NCI-H2029 treated with DMSO at 0.1 percent for 48 hours (cell line): ENCODE data around the gene SLC39A10.
"Not testable (repeated sequence)": the region's sequence is repeated elsewhere in the genome, so short reads cannot be mapped to it uniquely, and the experiment has no call there.

Source experiments
- DNase-seq: peaks from one replicate; lab custom pipeline; 2025; lab: John Stamatoyannopoulos, UW

The SLC39A10 gene

GRCh38 chr2:195646424-195646823 lies 10.6 kb upstream of the SLC39A10 start:
- DNase-seq, result no peak

GRCh38 chr2:195647302-195647701 lies 9.7 kb upstream of the SLC39A10 start:
- DNase-seq, result no peak

DNA sequence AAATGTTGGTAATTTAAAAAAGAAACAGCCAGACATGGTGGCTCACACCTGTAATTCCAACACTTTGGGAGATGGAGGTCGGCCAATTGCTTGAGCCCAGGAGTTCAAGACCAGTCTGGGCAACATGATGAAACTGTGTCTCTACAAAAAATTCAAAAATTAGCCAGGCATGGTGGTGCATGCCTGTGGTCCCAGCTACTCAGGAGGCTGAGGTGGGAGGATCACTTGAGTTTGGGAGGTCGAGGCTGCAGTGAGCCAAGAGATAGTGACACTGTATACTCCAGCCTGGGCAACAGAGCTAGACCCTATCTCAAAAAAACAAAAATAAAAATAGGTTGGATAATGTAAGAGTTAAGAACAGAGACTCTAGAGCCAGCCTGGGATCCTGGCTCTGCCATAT lies 8.7 kb upstream of the SLC39A10 start:
- not testable (repeated sequence) for DNase-seq

DNA sequence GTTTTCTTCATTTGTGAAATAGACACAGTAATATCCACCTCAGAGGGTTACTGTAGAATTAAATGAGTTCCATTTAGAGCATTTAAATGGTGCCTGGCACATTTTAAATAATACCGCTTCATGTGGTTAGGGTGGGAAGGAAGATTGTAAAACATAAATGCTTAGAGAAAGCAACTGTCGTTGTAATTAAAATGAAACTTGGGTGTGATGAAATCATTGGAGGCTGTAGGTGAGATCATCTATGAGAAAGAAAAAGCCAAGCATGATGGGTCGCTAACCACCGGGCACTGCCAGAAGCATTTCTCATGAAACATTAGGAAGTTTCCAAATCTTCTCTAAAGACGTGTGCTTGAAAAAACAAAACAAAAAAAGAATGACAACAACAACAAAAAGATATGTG lies 8.2 kb upstream of the SLC39A10 start:
- DNase-seq, result no peak

GRCh38 chr2:195649629-195650190 lies 7.3 kb upstream of the SLC39A10 start:
- DNase-seq, result no peak

DNA sequence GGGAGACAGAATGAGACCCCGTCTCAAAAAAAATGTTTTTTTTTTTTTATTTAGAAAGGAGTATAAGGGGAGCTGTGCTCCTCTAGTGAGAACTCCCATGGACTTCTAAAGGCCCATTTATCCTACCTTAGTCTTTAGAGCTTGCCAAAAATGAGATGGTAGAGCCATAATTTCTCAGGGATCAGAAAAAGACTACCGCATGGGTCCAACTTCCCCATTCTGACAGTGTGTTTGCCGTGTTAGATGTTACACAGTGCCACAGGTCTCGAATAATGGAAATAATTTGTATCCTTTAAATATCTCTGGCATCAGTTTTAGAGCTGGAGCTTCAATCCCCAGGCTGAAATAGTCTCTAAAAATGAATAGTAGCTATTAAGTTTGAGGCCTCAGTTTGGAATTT lies 6.0 kb upstream of the SLC39A10 start:
- DNase-seq, result no peak

GRCh38 chr2:195652911-195653310 lies 4.1 kb upstream of the SLC39A10 start:
- DNase-seq, result no peak

- no peak for DNase-seq
Observed at GRCh38 chr2:195656161-195656858, 716 bp upstream of the SLC39A10 start.

GRCh38 chr2:195657634-195658540 lies 861 bp downstream of the SLC39A10 start:
- DNase-seq, result no peak

- DNase-seq, result no peak
Observed at GRCh38 chr2:195658541-195658890, 1.5 kb downstream of the SLC39A10 start.

DNA sequence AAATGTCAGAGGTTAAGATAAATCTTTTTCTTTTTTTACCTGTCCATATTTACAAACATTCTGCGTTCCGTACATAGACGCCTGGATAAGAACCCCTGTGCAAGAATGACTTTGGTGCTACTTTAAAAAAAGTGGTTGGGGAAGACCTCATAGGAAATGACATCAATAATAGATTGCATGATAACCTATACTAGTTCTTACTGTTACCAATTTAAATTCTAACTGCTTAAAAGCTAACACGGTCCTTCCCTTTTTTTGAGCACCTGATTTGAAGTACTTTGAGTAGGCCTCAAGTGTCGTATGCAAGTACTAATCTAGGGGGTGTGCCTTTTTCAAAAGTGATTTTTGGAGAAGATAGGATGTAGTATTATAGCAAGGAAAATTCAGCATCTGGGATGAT lies 2.1 kb downstream of the SLC39A10 start:
- DNase-seq, result no peak

GRCh38 chr2:195659982-195660890 lies 3.2 kb downstream of the SLC39A10 start:
- peak; percentile 21 for DNase-seq

DNA sequence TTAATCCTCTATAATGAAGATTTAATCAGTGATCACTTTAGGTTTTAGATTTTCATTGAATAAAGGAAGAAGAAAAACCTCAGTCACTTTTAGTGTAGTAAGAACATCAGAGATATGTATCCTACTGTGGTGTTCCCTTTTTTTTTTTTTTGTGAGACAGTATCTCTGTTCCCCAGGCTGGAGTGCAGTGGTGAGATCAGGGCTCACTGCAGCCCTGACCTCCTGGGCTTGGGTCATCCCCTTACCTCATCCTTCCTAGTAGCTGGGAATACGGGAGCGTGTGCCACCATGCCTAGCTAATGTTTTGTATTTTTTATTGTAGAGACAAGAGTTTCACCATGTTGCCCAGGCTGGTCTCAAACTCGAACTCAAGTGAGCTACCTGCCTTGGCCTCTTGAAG lies 5.1 kb downstream of the SLC39A10 start:
- DNase-seq, result no peak

DNA sequence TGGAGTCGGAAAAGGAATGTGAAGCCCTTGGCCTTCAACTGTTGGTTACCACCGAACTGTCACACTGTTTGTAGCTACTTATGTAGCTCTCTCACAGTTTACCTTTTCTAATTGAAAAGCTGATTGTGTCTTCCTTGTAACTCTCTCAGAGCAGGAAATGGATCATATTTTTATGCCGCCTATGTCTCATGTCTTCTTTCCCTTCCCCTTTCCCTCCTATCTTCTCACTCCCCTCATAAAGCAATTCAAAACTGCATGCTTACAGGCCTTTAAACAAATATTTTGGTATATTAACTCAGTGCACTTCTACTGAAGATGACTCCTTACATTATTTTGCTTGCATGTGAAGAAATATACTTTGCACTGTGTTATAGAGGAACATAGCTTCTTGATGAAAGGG lies 6.0 kb downstream of the SLC39A10 start:
- no peak for DNase-seq

DNA sequence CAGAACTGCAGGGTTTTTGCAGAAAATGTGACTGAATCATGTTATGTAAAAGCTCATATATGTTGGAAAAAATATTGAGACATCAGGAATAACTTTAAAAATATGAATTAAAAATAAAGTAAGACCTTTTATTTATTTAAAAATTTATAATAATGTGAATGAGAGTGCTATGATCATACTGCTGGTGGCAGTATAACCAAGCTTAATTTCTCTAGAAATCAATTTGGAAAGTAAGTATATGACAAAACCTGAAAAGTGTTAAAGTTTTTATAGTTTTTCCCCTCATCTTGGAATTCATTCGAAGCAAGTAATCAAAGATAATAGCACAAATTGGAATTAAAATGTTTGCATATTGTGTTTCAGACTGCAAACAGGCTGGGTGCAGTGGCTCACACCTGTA lies 7.5 kb downstream of the SLC39A10 start:
- DNase-seq, result no peak

DNA sequence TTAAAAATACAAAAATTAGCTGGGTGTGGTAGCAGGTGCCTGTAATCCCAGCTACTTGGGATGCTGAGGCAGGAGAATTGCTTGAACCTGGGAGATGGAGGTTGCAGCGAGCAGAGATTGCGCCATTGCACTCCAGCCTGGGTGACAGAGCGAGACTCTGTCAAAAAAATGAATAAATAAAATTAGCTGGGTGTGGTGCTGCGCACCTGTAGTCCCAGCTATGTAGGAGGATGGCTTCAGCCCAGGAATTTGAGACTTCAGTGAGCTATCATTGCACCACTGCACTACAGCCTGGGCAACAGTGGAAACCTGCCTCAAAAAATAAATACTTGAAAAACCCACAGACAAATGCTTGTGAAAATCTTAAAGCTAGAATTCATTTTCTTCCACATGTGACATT lies 8.1 kb downstream of the SLC39A10 start:
- DNase-seq, result not testable (repeated sequence)

GRCh38 chr2:195666113-195666712 lies 9.2 kb downstream of the SLC39A10 start:
- DNase-seq, result no peak

GRCh38 chr2:195667974-195668373 lies 10.9 kb downstream of the SLC39A10 start:
- no peak for DNase-seq

DNA sequence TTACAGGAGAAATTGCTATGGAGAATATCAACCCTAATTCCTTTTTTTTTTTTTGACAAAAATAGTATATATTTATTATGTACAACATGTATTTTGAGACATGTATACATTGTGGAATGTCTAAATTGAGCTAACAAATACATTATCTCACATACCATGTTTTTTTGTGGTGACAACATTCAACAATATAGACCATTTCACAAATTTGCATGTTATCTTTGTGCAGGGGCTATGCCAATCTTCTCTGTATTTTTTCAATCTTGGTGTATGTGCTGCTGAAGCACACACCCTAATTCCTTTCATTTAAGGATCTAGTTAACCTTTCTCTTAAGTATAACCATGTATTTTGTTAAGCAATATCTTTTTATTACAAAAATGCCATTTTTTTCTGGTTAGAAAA lies 13.2 kb downstream of the SLC39A10 start:
- no peak for DNase-seq

GRCh38 chr2:195671563-195671962 lies 14.5 kb downstream of the SLC39A10 start:
- no peak for DNase-seq

DNA sequence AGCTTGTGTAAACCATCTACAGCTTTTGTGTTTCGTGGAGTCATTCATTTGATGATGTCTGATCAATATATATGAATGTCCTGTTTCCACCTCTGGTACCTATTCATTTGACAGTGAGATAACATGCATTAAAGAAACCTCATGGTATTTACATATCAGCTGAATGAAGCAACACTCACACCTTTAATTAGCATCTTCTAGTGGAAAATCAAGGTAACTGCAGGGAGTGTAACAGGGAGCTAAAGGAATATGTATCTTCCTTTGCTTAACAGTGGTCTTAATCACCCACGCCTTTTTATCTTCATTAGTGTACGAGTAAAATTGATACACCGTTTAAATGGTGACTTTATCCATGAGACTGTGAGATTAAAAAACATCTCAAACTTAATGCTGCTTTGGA lies 15.6 kb downstream of the SLC39A10 start:
- DNase-seq, result no peak
